Measurements from ENCODE around the gene CDH4. TPM values are rescaled to one million over a fixed set of nuclear protein-coding genes. Genes with fewer than 3 reads are reported as not detected.

The CDH4 gene
- total RNA-seq, 1 experiment from 2014 or later, result not detected

DNA sequence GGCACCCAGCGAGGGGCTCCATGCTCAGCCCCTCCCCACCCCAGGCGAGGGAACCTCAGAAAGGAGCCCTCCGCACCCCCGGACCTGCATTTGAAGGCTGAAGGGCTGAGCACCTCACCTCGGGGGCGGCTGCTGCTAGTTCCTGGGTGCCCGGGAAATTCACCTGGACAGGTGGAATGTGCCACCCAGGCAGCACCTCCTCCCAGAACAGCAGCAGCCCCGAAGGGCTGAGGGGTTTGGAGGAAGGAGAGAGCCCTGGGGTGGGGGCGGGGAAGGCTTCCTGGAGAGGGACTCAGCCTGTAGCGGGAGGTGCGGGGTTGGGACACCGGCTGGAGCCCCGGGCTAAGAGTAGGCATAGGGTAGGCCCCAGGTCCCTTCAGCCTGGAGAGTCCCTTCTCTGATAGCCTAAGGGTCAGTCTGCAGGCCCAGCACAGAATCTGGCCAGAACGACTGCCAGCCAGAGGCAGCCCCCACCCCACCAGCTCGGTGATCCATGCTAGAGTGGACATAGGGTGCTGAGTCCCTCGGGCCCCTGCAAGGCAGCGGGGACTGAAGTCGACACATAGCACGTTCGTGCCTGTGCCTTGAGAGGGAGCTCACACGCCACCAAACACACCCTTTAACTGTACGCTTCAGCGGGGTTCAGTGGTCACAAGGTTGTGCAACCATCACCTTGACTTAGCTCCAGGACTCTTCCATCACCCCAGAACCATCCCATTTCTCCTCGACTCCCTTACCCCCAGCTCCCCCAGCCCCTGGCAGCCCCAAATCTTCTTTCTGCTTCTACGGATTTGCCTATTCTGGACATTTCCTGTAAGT lies 632.7 kb downstream of the CDH4 start:
- no peaks in the 10 kb centered on the region for H3K36me3 ChIP-seq (ENCODE audit: control insufficient read depth, insufficient read depth, low read length)
- DNase-seq (ENCODE audit: low read depth, low spot score) (no peak), ATAC-seq (0 out of 2 replicates have a peak, but pooled peaks have one; percentile 22)
- no TSS peak for BruUV-seq (replicated peaks)
- no peak overlapping the region for H3K4me3 ChIP-seq (ENCODE audit: low read depth in 2 of 2, low read length in 2 of 2)
- intact Hi-C loops (cut with micrococcal nuclease; ENCODE audit: unreplicated experiment), result no loop called here
- no peaks in the 10 kb centered on the region; the same call in 1 of the 2 replicates for H3K27me3 ChIP-seq (ENCODE audit: control insufficient read depth, insufficient read depth, low read length)
- in situ Hi-C loops (cut with HindIII; ENCODE audit: low pct_unique_long_range_greater_than_20kb, low sequenced_read_pairs), result no loop called here
- ChIA-PET CTCF (no interaction called here), POLR2A (no interaction called here)
- H3K4me1 ChIP-seq (ENCODE audit: control insufficient read depth, insufficient read depth, low read length), result no peaks in the 10 kb centered on the region
- TF ChIP-seq, protein P1, sequence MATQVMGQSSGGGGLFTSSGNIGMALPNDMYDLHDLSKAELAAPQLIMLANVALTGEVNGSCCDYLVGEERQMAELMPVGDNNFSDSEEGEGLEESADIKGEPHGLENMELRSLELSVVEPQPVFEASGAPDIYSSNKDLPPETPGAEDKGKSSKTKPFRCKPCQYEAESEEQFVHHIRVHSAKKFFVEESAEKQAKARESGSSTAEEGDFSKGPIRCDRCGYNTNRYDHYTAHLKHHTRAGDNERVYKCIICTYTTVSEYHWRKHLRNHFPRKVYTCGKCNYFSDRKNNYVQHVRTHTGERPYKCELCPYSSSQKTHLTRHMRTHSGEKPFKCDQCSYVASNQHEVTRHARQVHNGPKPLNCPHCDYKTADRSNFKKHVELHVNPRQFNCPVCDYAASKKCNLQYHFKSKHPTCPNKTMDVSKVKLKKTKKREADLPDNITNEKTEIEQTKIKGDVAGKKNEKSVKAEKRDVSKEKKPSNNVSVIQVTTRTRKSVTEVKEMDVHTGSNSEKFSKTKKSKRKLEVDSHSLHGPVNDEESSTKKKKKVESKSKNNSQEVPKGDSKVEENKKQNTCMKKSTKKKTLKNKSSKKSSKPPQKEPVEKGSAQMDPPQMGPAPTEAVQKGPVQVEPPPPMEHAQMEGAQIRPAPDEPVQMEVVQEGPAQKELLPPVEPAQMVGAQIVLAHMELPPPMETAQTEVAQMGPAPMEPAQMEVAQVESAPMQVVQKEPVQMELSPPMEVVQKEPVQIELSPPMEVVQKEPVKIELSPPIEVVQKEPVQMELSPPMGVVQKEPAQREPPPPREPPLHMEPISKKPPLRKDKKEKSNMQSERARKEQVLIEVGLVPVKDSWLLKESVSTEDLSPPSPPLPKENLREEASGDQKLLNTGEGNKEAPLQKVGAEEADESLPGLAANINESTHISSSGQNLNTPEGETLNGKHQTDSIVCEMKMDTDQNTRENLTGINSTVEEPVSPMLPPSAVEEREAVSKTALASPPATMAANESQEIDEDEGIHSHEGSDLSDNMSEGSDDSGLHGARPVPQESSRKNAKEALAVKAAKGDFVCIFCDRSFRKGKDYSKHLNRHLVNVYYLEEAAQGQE (IDR thresholded peaks at IDR 0.05; ENCODE audit: insufficient read depth in 1 of 2, low read depth in 2 of 2, low read length in 1 of 2), result no peak
- TF ChIP-seq, protein P2, sequence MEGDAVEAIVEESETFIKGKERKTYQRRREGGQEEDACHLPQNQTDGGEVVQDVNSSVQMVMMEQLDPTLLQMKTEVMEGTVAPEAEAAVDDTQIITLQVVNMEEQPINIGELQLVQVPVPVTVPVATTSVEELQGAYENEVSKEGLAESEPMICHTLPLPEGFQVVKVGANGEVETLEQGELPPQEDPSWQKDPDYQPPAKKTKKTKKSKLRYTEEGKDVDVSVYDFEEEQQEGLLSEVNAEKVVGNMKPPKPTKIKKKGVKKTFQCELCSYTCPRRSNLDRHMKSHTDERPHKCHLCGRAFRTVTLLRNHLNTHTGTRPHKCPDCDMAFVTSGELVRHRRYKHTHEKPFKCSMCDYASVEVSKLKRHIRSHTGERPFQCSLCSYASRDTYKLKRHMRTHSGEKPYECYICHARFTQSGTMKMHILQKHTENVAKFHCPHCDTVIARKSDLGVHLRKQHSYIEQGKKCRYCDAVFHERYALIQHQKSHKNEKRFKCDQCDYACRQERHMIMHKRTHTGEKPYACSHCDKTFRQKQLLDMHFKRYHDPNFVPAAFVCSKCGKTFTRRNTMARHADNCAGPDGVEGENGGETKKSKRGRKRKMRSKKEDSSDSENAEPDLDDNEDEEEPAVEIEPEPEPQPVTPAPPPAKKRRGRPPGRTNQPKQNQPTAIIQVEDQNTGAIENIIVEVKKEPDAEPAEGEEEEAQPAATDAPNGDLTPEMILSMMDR (IDR thresholded peaks at IDR 0.05), result no peak
- TF ChIP-seq POLR2AphosphoS5 (IDR thresholded peaks at IDR 0.05; ENCODE audit: low read depth, low read length), result no peak
- no peak for TF ChIP-seq SIN3A (IDR thresholded peaks at IDR 0.05; ENCODE audit: borderline replicate concordance, insufficient read depth, low read depth, low read length)
- TF ChIP-seq TCF7L2 (IDR thresholded peaks at IDR 0.05; ENCODE audit: low read depth, low read length), result no peak
- H3K27ac ChIP-seq (ENCODE audit: low read length), result no peak overlapping the region
- no peaks in the 10 kb centered on the region for H3K9me3 ChIP-seq (ENCODE audit: control insufficient read depth, insufficient read depth, low read depth, low read length)

DNA sequence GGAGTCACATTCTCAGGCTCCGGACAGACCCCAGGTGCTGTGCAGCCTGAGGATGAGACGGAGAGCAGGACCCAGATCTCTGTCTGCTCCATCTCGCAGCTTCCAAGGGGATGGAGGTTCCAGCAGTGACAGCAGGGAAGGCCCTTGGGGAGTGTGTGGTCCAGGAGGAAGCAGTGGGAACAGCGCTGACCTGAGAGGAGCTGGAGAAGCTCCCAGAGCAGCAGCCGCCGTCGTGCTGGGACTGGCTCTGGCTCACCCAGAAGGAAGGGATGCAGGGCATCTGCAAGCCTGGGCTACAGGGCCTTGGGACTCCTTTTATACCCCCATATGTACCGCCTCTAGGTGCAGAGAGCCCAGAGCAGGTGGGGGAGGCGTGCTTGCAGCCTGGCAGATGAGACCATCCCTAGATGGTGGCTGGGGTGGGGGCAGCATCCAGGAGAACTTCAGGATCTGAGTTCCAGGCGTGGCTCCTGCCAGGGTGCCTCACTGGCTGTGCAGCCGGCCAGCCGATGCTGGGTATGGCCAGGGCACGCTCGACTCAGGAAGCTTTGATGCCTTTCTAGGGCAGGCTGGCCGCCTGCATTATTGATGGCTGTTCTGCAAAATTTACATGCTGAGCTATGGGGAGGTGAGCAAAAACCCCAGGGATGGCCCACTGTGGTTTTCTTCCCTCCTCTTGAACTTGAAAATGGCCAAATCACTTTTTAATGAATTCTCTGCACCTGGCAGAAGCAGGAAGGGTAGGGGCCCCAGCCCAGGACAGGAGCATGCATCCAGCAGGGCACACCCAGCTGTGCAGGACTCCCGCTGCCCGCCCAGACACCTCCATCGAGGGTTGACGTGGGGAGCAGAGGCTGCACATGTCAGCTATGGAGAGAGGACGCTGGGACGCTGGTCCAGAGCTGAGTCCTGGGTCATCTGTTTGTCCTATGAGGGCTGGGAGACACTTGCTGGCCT lies 634.0 kb downstream of the CDH4 start:
- no peak overlapping the region for H3K4me3 ChIP-seq (ENCODE audit: low read depth in 2 of 2, low read length in 2 of 2)
- TF ChIP-seq, protein P2 (IDR thresholded peaks at IDR 0.05), result no peak
- no peak for TF ChIP-seq TCF7L2 (IDR thresholded peaks at IDR 0.05; ENCODE audit: low read depth, low read length)
- TF ChIP-seq, protein P1 (IDR thresholded peaks at IDR 0.05; ENCODE audit: insufficient read depth in 1 of 2, low read depth in 2 of 2, low read length in 1 of 2), result no peak
- TF ChIP-seq SIN3A (IDR thresholded peaks at IDR 0.05; ENCODE audit: borderline replicate concordance, insufficient read depth, low read depth, low read length), result no peak
- no peak for TF ChIP-seq POLR2AphosphoS5 (IDR thresholded peaks at IDR 0.05; ENCODE audit: low read depth, low read length)
- ChIA-PET CTCF (no interaction called here), POLR2A (no interaction called here)
- no TSS peak for BruUV-seq (replicated peaks)
- no peaks in the 10 kb centered on the region for H3K27me3 ChIP-seq (ENCODE audit: control insufficient read depth, insufficient read depth, low read length)
- H3K9me3 ChIP-seq (ENCODE audit: control insufficient read depth, insufficient read depth, low read depth, low read length), result no peaks in the 10 kb centered on the region
- ATAC-seq (no peak), DNase-seq (ENCODE audit: low read depth, low spot score) (no peak)
- intact Hi-C loops (cut with micrococcal nuclease; ENCODE audit: unreplicated experiment), result no loop called here
- H3K4me1 ChIP-seq (ENCODE audit: control insufficient read depth, insufficient read depth, low read length), result no peaks in the 10 kb centered on the region
- no peak overlapping the region for H3K27ac ChIP-seq (ENCODE audit: low read length)
- in situ Hi-C loops (cut with HindIII; ENCODE audit: low pct_unique_long_range_greater_than_20kb, low sequenced_read_pairs), result no loop called here
- H3K36me3 ChIP-seq (ENCODE audit: control insufficient read depth, insufficient read depth, low read length), result no peaks in the 10 kb centered on the region
